SH-SY5Y (cell line): ENCODE data around the gene OR2F1.

Source experiments
- GATA2 ChIP-seq: IDR thresholded peaks from 2 replicates; pipeline ENCODE4 v1.6.1; 2011; ENCODE audit warnings: mild to moderate bottlenecking, low read depth, low read length
- GATA3 ChIP-seq: IDR thresholded peaks from 2 replicates; pipeline ENCODE4 v1.6.1; 2011; ENCODE audit warnings: low read depth, mild to moderate bottlenecking, low read length, moderate library complexity

GRCh38 chr7:143967398-143967797, 12.8 kb downstream of the OR2F1 start:
- TF ChIP-seq GATA2 (no peak), GATA3 (no peak)
